Body of pancreas (tissue), 4 donors: ENCODE data around the gene C20orf202. TPM values are rescaled to one million over a fixed set of nuclear protein-coding genes. Genes with fewer than 3 reads are reported as not detected.
A peak's percentile ranks its signal among the peaks of the same experiment; 100 is the strongest.

Source experiments
- ATAC-seq: fragments of 150-250 bp; one replicate; pipeline ENCODE4 v1.9.1; 2016
- DNase-seq, 4 donors: peaks; one replicate each; pipeline ENCODE4 v3.0.0-alpha.2; 2019
- H3K27ac ChIP-seq, 4 donors: fragments of 200-600 bp; sonication (generic); 1 replicate in 3 of 4; 2 replicates in 1 of 4; pipeline versions ENCODE4 v1.5.1 to v1.6.1; 2016 to 2019; ENCODE audit warnings: mild to moderate bottlenecking in 1 of 4, mixed read lengths in 1 of 4, moderate library complexity in 1 of 4
- H3K27me3 ChIP-seq, 2 donors: fragments of 200-600 bp; sonication (generic); one replicate each; pipeline ENCODE4 v1.6.0; 2016; ENCODE audit warnings: mild to moderate bottlenecking in 1 of 2
- H3K36me3 ChIP-seq, 2 donors: fragments of 200-600 bp; sonication (generic); replicated peaks in 1 of 2; 2 replicates each; pipeline ENCODE4 v1.5.1; 2016; ENCODE audit warnings: low read depth in 2 of 2; ENCODE audit not compliant: insufficient read depth in 1 of 2
- H3K4me1 ChIP-seq: fragments of 200-600 bp; sonication (generic); one replicate; pipeline ENCODE4 v1.6.0; 2016
- H3K4me3 ChIP-seq, 2 donors: fragments of 200-600 bp; sonication (generic); 1 replicate in 1 of 2; 2 replicates in 1 of 2; pipeline ENCODE4 v1.5.1; 2016 to 2019
- H3K9me3 ChIP-seq, 3 donors: fragments of 200-600 bp; sonication (generic); 1 replicate in 2 of 3; 2 replicates in 1 of 3; pipeline ENCODE4 v1.5.1; 2016
- POLR2A ChIP-seq, 3 donors: fragments of 450-650 bp; IDR thresholded peaks; one replicate each; pipeline ENCODE4 v1.6.1; 2016; ENCODE audit warnings: antibody characterized with exemption in 3 of 3, mild to moderate bottlenecking in 2 of 3
- WGBS, 2 donors: methylation state at CpG; one replicate each; pipeline ENCODE4 v1.1.5; 2017; 5-methylcytosine and 5-hydroxymethylcytosine counted together
- intact Hi-C: fragments of 100-400 bp; cut with DNase I; formaldehyde crosslinking; loops from one replicate; pipeline ENCODE4 v1.15.1; 2023
- total RNA-seq, 2 donors: library from RNA; depleted of rRNA; stranded (reverse); fragments of >200 nt; gene quantifications; one replicate each; pipeline ENCODE4 v1.1.0, GENCODE V29; 2016
- TF ChIP-seq, protein P1 (sequence below), 7 experiments: fragments of 450-650 bp in 4 of 7; fragments of 200-600 bp in 3 of 7; sonication (generic) in 3 of 7; IDR thresholded peaks; one replicate each; pipeline ENCODE4 v1.5.1; 2016 to 2019; ENCODE audit warnings: antibody characterized with exemption in 7 of 7

Gene C20orf202
- total RNA-seq, 2 donors from 2014 or later = not detected

DNA sequence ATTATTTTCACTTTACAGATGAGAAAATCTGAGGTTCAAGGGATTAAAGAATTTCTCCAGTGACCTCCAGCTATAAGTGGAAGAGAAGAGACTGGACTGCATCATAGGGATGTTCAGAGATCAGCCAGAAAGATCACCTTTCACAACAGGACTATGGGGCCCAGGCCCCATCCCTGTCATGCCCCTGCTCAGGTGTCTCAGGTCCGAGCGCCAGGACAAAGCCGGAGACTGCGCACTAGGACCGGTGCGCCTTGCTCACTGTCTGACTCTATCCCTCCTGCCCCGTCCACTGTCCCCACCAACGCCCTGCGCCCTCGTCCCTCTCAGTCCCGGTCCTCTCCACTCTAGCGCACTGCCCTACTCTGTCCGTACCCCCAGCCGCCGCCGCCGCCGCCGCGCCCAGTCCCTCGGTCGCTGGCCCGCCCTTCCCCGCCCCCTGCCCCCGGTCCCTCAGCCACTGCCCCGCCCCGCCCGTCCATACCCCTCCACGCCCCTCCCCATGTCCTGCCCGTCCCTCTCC is 22.1 kb downstream of the C20orf202 start:
- TF ChIP-seq, protein P1, sequence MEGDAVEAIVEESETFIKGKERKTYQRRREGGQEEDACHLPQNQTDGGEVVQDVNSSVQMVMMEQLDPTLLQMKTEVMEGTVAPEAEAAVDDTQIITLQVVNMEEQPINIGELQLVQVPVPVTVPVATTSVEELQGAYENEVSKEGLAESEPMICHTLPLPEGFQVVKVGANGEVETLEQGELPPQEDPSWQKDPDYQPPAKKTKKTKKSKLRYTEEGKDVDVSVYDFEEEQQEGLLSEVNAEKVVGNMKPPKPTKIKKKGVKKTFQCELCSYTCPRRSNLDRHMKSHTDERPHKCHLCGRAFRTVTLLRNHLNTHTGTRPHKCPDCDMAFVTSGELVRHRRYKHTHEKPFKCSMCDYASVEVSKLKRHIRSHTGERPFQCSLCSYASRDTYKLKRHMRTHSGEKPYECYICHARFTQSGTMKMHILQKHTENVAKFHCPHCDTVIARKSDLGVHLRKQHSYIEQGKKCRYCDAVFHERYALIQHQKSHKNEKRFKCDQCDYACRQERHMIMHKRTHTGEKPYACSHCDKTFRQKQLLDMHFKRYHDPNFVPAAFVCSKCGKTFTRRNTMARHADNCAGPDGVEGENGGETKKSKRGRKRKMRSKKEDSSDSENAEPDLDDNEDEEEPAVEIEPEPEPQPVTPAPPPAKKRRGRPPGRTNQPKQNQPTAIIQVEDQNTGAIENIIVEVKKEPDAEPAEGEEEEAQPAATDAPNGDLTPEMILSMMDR (IDR thresholded peaks at IDR 0.05) = no peak
- TF ChIP-seq POLR2A (IDR thresholded peaks at IDR 0.05) = no peak
- Histone ChIP-seq H3K4me3 (peak overlapping the region in 1 of 2 donors; percentile 36), H3K4me1 (peaks cover 12% of the 10 kb centered on the region), H3K27me3 (peaks cover 0 to 5% of the 10 kb centered on the region in 2 donors), H3K36me3 (no peaks in the 10 kb centered on the region), H3K9me3 (no peaks in the 10 kb centered on the region), H3K27ac (no peak overlapping the region)
- ATAC-seq = no peak
- intact Hi-C loops = no loop called here
- 4 to 6% methylated on average over 21 to 28 of the region's 30 CpGs for WGBS, 2 donors
- peak in 1 of 4 donors; percentile 79 for DNase-seq

DNA sequence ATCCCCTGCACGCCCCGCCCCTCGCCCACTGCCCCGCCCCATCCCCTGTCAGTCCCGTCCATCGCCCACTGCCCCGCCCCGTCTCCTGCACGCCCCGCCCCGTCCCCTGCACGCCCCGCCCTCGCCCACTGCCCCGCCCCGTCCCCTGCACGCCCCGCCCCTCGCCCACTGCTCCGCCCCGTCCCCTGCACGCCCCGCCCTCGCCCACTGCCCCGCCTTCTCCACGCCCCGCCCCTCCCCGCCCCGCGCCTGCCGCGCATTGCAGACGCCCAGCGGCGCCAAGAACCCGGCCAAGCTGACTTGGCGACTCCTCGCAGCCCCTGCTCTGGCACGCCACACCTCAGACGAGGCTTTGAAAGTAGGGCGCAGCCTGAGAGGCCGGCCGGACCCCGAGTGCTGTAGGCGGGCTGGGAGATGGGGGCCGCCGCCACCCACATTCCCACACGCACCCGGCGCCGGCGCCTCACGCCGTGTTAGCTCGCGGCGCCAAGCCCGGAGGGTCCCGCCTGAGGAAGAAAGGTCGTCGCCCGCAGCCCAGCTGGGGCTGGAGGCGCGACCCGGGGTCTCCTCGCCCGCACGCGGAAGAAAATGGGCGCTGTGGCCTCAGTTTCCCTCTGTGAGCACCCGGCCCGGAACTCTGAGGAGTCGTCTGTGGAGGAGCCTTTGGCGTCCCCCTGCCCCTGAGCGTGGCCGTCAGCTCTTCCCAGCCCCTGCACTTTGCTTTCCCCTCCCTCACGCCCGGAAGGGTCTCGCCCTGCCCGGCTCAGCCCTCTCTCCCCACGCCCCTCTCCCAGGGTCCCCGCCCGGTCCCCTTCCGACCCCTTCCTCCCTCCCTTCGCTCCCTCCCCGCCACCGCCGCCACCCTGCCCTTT is 22.8 kb downstream of the C20orf202 start, which contains the start of gene RAD21L1:
Gene RAD21L1, plus strand, starts transcription at position 262 of the 872 bp plus-strand sequence. CDS start 2,410 bp downstream, outside the sequence.
- H3K4me3 ChIP-seq = peak within 1 kb of the TSS; percentile 26 to 36
- H3K27me3 ChIP-seq = peaks cover 0 to 5% of the 10 kb centered on the region in 2 donors
- peak; percentile 89 for ATAC-seq
- peak; percentile 75 to 86 (median 82) for DNase-seq
- intact Hi-C loops = no loop called here
- no peak within 1 kb of the TSS for H3K27ac ChIP-seq
- peaks cover 12% of the 10 kb centered on the region for H3K4me1 ChIP-seq
- WGBS, 2 donors = 2 to 10% methylated on average over 2 to 75 of the region's 88 CpGs
- H3K36me3 ChIP-seq = no peaks in the 10 kb centered on the region
- no peaks in the 10 kb centered on the region for H3K9me3 ChIP-seq
- TF ChIP-seq, protein P1 (IDR thresholded peaks at IDR 0.05) = no peak
- no peak for TF ChIP-seq POLR2A (IDR thresholded peaks at IDR 0.05)

DNA sequence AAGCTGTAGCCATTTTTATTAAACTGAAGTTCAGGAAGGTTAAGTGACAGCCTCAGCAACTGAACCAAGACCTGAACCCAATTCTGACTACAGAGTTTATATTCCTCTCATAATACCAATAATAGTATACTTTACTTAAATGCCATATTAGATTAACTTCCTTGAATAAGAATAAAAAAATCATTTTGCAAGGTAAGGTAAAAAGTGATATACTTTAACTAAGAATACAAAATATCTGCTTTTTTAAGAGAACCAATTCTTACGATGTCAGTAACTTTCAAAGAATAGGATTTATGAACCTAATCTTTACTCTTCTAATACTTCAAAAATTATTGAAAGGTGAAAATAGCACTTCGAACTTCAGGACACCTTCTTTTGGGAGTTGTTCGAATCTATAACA is 26.3 kb downstream of the C20orf202 start:
- TF ChIP-seq, protein P1 (IDR thresholded peaks at IDR 0.05) = no peak
- no peak for TF ChIP-seq POLR2A (IDR thresholded peaks at IDR 0.05)
- Histone ChIP-seq H3K4me3 (no peak overlapping the region), H3K27ac (no peak overlapping the region), H3K4me1 (peaks cover 12% of the 10 kb centered on the region), H3K27me3 (peaks cover 0 to 5% of the 10 kb centered on the region in 2 donors), H3K36me3 (no peaks in the 10 kb centered on the region), H3K9me3 (no peaks in the 10 kb centered on the region)
- intact Hi-C loops = no loop called here
- no peak for ATAC-seq
- DNase-seq = no peak
- 57 to 71% methylated on average over 3 of the region's 3 CpGs for WGBS, 2 donors

DNA sequence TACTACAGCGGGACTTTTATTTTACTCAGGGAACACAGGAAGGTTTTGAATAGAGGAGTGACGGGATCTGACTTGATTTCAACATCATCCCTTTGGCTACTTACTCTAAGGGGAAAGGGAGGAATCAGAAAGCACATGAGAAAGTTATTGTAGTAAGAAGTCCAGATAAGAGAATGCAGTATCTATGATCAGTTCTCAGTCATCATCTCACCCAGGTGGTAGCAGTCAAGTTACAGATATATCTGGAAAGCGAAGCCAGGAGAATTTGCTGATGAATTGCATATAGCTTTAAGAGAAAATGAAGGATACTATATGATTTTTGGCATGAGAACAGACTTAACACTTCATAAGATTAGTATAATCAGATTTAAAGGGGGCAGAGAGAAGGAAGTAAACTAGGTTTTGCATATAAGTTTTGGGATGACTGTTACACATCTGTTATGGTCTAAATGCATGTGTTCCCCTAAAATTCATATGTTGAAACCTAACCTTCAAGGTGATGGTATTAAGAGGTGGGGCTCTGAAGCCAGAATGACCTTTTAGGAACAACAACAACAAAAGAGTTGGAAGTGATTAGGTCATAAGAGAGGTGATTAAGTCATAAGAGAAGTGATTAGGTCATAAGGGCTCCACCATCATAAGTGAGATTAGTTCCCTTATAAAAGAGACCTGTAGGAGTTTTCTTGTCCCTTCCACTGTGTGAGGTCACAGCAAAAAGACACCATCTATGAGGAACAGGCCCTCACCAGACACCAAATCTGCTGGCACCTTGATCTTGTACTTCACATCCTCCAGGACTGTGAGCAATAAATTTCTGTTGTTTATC is 29.2 kb downstream of the C20orf202 start:
- no peak overlapping the region for H3K4me3 ChIP-seq
- H3K27me3 ChIP-seq = no peaks in the 10 kb centered on the region
- TF ChIP-seq, protein P1 (IDR thresholded peaks at IDR 0.05) = no peak
- TF ChIP-seq POLR2A (IDR thresholded peaks at IDR 0.05) = no peak
- ATAC-seq = no peak
- no peak overlapping the region for H3K27ac ChIP-seq
- H3K36me3 ChIP-seq = no peaks in the 10 kb centered on the region
- no peaks in the 10 kb centered on the region for H3K4me1 ChIP-seq
- WGBS, 2 donors = 86 to 90% methylated on average over 3 of the region's 3 CpGs
- DNase-seq = no peak
- no peaks in the 10 kb centered on the region for H3K9me3 ChIP-seq
- intact Hi-C loops = no loop called here
